Inflammatory macrophage treated with lipopolysaccharide for 4 hours (primary cell): ENCODE measurements around the gene CABP2.
"Not testable (repeated sequence)": the region's sequence is repeated elsewhere in the genome, so short reads cannot be mapped to it uniquely, and the experiment has no call there.

Source experiments
- DNase-seq: peaks from one replicate; pipeline ENCODE4 v3.0.0-alpha.2; 2020

CABP2 gene

DNA sequence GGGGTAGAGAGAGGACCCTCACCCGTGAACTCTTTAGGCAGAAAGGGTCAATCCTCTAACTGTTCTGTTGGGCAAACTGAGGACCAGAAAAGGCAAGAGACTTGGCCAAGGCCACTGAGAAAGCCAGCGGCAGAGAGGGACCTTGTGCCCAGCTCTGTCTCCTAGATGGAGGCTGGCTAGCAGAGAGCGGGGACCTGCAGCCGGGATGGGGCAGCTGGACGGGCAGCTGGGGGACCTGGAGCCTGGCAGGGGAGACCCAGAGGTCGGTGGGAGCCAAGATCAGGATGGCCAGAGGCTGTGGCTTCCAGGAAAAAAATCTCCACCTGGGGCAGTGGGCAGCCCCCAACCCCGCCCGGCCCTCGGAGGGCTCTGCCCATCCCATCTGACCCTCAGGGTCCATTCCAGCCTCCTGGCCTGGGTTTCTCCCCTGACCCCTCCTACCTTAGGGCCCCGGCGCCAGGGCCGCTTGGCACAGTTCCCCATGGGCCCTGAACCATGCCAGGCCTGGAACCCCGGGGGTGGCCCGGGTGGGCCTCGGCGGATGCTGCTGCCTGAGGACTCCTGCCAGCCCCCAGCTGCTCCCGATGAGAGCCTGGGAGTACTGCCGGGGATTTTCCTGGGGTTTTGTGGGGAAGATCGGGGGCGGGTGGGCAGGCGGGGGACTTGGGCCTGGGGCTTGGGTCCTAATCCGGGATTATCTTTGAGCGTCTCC is at the start of gene CABP2:
Gene CABP2, minus strand, starts transcription at position 603 of the 712 bp plus-strand sequence. Its CDS starts 120 bp downstream, at position 483.
- DNase-seq: no peak

- peak; percentile 63 for DNase-seq
These were observed 49.6 kb upstream of the CABP2 start for GRCh38 chr11:67572747-67573419.

DNA sequence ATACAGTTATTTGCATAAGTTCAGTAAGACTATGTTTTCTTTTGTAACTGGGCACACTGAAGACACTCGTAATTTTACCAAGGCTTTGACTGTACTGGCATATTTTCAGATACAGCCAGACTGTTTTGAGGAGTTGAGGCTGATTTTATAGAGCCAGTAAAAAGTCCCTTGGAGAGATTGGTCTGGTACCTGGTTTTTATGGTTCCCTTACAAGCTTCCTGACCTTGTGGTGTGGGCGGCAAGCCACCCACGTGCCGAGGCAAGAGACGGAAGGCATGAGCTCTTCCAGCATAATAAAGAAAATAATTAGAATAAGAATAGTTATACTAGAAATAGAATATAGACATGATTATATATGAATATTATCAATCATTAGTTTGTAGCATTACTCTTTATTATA is 49.1 kb upstream of the CABP2 start:
- no peak for DNase-seq

DNA sequence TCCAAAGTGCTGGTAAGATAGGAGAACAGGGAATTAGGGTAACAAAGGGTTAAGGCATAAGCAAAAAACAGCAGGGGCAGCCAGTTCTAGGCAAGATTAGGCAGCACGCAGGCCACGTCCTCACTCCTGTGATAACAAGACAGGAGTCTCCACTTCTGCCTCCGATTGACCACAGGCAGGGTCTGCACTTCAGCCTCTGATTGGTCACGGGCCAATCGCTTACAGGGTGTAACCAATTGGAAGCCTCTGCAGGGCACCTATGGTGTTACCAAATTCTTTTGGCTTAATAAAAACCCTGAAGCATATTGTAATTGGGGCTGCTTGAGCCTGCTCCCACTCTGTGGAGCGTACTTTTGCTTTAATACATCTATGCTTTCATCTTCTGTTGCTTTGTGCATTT is 48.2 kb upstream of the CABP2 start:
- DNase-seq: no peak

GRCh38 chr11:67564230-67564629 is 41.0 kb upstream of the CABP2 start:
- no peak for DNase-seq

GRCh38 chr11:67563705-67564114 is 40.5 kb upstream of the CABP2 start:
- not testable (repeated sequence) for DNase-seq

DNA sequence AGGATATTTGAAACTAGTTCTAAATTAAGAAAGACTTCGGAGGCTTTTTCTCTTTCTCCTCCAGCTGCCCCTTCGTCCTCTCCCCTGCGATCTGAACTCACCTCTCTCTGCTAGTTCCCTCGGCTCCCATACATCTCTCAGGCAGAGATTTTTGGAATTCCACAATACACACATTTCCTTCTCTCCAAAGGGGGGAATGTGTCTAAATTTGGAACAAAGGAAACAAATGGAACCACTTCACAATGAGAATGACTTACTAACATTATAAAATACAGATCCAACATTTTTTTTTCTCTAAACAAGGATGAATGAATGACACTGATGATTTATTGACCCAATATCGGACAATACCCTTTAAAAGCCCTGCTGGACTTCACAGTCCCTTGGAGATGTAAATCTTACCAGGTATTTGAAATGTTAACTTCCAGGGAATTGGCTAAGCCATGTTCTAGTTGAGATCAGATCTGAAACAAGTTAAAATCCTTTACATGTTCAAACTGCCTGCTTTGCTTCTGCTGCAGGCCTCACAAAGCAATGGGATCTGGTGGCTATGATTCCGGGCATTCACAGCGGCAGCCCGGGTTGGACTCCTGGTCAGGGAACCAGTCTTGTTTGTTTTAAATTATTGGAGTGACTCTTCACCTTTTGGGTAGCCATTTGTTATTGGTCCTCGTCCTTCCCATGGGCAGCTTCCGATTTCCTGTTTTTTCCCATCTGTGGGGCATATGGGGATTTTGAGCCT is 39.9 kb upstream of the CABP2 start:
- no peak for DNase-seq

DNA sequence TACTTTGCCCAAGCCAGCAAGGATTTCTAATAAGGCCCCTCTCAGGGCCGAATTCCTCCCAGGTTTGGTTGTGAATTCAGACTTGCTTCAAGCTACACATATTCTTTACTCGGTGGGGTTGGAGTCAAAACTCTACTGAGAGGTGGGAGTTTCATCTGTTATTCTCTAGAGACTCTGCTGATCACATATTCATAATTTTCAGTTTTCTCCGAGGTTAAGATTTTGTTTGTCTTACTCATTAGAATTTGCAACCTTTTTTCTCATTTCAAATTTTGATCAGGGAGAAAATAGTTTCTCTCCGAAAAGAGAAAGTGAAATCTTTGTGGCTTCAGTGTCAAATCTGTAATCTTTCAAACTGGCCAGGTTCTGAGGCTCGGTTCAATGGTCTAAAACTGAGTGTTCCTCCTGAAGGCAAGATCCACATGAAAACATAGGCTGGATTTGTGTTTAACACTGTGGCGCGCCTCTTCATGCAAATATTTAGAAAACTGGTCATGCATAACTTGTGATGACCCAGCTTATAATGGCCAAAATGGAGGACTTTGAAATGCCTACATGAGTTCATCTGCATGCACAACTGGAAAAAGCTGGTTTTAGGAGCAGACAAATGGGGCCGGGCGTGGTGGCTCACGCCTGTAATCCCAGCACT is 38.8 kb upstream of the CABP2 start:
- no peak for DNase-seq

DNA sequence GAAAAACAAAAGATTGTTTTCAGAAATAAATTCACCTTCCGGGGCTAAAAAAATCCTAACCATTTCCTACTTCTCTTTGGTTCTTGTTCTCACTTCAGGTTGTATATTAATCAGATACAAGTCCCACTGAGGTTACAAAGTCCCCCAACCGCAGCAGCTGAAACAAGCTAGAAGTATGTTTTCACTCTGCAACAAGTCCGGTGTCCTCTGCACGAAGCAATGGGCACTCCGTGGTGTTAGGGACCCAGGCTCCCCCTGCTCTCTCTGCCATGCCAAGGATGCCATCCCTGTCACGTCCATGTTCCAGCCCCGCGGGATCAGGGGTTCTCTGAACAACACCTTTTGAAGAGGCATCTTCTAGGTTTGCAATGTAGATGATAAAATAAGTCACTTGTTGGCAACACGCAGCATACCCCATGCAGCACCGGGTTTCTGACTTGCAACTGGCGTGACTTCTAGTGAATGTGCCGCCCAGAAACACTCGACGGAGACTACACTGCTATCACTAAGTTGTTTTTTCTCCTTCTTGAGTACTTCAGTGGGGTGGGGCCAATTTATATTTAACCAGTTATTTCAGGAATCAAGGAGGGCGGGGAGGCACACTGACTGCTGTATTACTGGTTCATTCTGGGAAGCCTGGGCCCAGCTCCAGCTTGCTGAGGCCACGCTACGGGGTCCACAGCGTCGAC is 35.0 kb upstream of the CABP2 start:
- no peak for DNase-seq

GRCh38 chr11:67556244-67556643 is 33.0 kb upstream of the CABP2 start:
- no peak for DNase-seq

DNA sequence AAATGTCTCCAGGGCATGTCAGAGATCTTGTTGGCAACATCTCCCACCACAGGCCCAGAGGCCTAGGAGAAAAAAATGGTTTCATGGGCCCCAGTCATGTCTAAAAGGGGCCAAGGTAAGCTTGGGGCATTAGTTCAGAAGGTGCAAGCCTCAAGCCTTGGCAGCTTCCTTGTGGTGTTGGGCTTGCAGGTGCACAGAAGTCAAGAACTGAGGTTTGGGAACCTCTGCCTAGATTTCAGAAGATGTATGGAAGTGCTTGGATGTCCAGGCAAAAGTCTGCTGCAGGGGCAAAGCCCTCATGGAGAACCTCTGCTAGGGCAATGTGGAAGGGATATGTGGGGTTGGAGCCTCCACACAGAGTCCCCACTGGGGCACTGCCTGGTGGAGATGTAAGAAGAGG is 28.5 kb upstream of the CABP2 start:
- DNase-seq: not testable (repeated sequence)

DNA sequence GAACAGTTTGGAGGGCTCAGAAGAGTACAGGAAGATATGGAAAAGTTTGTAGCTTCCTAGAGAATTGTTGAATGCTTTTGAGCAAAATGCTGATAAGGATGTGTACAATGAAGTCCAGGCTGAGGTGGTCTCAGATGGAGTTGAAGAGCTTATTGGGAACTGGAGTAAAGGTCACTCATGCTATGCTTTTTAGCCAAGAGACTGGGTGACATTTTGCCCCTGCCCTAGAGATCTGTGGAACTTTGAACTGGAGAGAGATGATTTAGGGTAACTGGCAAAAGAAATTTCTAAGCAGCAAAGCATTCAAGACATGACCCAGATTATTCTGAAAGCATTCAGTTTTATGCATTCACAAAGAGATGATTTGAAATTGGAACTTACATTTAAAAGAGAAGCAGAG is 27.9 kb upstream of the CABP2 start:
- no peak for DNase-seq

DNA sequence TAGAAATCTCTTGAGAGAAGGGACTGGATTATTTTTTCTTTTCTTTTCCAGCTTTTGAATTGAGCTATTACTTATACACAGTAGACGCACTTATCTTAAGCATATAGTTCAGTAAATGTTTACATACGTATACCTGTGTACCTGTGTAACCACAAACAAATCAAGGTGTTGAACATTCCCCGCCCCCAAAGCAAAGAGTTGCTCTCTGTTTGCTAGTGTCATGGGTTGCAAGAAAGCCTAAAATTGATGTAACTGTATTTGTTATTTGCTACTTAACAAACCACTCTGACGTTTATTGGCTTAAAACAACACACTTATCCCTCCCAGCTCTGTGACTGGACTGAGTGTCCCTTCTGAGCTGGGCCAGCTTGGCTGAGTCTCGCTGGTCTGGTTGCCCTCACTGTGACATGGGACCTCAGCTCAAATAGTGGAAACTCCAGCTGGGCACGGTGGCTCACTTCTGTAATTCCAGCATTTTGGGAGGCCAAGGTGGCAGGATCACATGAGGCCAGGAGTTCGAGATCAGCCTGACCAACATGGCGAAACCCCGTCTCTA is 25.4 kb upstream of the CABP2 start:
- no peak for DNase-seq

GRCh38 chr11:67548112-67548511 is 24.9 kb upstream of the CABP2 start:
- DNase-seq: not testable (repeated sequence)

DNA sequence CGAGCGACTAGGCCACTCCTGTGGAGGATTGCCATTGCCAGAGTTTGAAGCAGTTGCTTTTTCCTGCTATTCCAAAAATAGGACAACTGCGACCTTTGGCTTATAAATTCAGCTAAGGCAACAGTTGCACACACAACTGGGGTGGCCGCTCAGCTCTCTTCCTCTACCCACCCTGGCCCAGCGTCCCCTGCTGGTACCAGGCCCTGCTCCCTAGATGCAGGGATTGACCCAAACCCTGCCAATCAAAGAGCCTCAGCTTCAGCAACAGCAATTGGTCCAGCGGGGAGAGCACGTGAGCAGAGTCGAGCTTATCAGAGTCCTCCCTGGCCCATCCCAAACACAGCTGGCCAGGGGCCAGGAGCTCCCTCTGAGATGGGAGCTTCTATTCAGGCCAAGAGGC is 22.0 kb upstream of the CABP2 start:
- DNase-seq: no peak

GRCh38 chr11:67544616-67545242 is 21.5 kb upstream of the CABP2 start:
- no peak for DNase-seq

DNA sequence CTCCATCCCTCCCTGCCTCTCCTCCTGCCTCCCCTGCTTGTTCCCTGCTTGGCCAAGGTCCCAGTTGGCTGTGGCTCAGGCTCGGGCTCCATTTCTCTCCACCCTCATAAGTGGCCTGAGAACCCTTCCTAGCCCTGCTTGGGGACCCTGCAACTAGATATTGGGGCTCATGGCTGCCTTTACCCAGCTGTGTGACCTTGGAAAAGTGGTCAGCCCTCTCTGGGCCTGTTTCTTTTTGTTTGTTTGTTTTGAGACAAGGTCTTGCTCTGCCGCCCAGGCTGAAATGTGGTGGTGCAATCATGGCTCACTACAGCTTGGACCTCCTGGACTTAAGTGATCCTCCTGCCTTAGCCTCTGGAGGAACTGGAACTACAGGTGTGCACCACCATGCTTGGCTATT is 20.3 kb upstream of the CABP2 start:
- no peak for DNase-seq

DNA sequence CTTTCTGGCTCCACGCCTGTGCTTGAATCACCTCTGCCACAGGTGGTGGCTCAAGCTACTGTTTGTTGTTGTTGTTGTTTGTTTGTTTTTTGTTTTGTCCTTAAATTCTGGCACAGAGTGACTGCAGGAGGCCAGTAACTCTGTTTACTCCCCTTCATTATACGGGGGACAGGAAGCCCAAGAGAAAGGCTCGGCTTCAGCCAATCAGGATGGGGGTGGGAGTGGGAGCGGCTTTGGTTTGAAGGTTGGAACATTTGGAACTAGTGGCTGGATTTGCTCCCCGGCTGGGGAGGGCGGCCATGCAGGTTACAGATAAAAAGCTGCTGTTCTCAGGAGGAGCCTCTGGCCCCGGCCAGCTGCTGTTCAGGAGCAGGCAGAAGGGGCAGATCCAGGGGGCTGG is 19.7 kb upstream of the CABP2 start:
- DNase-seq: no peak

- no peak for DNase-seq
These were observed 18.9 kb upstream of the CABP2 start for GRCh38 chr11:67542169-67542568.

GRCh38 chr11:67541198-67541597 is 18.0 kb upstream of the CABP2 start:
- DNase-seq: no peak

DNA sequence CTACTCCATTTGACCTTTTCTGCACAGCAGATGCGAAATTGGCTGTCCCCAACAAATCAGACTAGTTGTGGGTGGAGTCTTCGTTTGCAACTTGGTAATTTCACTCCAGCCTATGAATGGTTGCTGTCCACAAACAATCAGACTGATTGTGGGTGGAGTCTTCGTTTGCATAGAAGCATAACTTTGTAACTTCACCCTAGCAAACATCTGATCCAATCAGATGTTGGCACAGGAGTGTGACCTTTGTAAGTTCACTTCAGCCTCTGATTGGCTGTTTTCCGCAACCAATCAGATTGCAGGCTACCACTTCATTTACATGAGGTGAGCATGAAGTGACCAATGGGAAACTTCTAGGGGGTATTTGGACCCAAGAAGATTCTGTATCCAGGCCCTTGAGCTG is 16.3 kb upstream of the CABP2 start:
- no peak for DNase-seq
